Fibroblast of skin of scalp (primary cell): ENCODE data around the gene RAI1.

ENCODE experiments used
- DNase-seq: peaks from one replicate; pipeline ENCODE4 v3.0.0-alpha.2; 2013

RAI1 gene

GRCh38 chr17:17768424-17769088, 87.3 kb downstream of the RAI1 start:
- no peak for DNase-seq

GRCh38 chr17:17769869-17770631, 88.8 kb downstream of the RAI1 start:
- DNase-seq: no peak

- no peak for DNase-seq
Measured at GRCh38 chr17:17770632-17771044, 89.4 kb downstream of the RAI1 start.

DNA sequence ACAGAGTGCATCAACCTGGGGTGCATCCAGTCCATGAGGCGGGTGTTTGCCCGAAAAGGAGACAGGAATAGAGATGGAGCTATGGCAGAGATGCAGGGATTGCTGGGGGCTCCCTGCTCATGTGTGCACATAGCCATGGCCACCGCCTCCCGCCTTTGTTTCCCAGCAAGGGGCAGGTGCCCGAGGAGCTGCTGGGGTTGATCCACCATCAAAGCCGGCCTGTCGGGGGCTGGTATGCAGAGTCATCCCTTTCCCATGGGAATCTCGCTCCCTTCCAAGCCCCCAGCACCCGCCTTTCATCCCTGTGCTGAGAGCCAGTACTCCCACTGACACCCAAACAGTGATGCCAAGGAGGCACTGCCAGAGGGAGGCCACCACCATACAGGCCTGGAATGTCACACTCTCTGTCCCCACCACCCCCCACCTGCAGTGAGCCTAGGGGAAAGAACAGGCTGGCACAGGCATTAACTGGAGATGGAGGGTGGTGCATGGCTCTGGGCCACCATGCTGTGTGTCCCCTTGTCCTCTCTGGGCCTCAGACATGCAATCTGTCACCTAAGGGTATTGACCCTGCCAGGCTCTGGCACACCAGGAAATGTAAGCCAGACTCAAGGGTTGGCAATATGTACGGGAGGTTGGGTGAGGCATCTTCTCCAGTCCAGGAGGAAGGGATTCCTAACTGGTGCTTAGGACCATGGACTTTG, 90.4 kb downstream of the RAI1 start:
- DNase-seq: no peak

DNA sequence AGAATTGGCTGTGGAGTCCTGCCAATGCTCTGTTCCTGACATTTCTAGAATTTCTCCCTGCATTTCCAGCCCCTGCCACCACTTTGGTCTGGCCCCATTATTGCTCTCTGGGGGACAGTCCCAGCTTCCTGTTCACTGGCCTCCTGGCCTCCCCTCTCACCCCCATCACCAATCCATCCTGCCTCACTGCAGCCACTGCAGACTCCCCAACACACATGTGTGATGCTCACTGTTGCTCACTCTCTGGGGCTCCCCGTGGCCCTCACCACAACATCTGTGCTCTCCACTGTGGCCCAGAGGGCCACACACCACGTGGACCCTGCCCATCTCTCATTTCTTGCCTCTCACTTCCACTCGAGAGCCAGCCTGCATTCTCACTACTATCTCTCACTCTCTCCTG, 91.0 kb downstream of the RAI1 start:
- DNase-seq: no peak

DNA sequence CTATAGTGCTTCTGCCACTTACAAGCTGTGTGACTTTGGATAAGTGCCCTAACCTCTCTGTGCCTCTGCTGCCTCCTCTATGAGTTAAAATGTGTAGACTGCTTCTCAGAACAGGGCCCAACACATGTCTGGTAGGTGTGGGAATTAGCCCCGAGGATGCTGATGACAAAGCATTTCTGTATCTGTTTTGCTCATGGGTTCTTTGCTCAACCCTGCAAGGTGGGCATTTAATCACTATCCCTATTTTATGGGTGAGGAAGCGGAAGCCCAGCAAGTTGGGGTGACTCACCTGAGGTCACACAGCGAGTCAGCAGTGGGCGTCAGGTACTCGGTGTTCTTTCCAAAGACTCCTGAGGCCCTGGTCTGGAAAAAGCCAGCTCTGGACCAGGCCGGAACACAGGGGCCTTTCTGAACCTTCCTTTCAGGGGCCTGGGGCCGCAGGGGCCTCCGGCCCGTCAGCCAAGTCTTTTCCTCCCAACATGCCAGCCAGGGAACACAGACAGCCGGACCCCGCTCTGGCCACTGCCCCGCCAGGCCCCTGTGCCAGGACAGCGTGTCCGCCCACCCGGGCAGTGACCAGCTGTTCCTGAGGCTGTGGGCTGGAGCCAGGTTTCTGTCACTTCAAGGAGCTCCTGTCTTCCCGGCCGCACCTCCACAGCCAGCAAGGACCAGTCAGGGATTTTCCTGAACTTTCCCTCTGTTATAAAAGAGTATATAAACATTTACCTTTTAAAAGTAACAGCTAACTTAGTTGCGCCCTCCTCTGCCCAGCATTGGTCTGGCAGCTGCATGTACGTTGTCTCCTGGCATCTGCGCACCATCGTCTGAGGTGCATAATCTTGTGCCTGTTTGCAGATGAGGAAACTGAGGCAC, 93.0 kb downstream of the RAI1 start:
- no peak for DNase-seq

DNA sequence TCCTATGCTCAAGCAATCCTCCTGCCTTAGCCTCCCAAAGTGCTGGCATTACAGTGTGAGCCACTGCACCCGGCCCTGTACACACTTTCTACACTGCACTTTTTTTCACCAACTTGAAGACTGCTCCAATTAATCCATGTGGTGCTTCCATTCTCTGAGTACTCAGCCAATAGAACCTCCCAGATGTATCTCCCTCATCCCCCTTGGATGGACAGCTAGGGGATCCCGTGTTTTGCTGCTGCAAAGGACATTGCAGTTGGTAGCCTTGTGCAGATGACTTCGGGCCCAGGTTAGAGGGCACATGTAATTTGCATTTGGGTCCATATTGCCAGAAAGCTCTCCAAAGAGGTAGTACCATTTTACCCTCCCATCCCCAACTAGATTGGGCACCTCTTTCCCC, 95.6 kb downstream of the RAI1 start:
- no peak for DNase-seq

- peak; percentile 63 for DNase-seq
Measured at GRCh38 chr17:17778308-17779014, 97.2 kb downstream of the RAI1 start.

DNA sequence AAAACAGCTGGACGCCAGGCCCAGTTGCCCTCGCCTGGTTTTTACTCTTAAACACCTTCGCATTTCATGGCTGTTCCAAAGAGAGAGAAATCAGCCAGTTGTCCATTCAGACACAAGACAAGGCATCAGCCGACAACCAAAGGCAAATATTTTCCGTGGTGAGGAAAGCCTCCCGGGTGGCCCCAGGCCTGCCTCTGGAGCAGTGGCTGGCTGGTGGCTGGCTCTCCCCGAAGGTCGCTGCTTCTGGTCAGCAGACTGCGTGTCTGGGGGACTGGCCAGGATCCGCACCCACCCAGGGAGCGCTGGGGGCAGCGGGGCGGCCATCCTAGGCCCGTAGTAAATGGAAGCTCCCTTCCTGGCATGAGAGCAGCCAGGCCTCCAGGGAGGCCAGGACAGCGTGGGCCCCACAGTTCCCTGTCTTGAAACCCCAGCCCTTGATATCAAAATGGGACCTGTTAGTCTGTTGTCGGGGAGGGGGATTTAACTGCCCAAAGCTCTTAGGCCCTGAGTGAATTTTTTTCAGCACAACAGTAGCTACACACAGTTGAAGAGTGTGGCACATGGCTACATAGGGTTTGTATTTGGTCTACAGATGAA, 97.9 kb downstream of the RAI1 start:
- DNase-seq: no peak

DNA sequence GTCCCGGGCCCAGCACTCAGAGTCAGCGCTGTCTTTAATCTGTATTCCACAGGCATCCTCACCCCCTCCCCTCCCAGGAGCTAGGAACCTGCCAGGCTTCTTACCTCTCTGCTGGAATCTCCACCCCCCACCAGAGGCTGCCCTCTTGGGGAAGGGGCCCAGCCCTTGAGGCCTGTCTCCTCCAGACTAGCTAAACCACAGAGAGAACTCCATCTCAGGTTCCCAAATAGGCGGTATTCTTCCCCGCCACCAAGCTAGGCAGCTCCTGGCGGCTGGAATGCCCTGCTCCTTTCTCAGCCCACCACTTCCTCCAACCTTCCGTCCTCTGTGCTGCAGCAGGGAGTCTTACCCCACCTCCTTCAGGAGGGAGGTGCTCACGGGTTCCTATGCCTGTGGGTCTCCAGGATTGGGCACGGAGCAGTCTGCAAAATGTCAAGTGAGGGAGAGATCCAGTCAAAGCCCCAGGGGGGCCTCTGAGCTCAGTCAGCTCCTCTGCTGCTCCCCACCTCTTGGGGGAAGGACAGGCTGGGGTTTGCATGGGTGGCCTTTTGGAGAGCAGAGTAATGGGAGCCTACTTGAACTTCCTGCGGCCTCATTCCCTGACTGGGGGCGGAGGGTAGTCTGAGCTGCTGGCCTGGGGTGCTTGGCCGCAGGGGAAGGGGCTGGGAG, 99.8 kb downstream of the RAI1 start:
- peak; percentile 73 for DNase-seq

DNA sequence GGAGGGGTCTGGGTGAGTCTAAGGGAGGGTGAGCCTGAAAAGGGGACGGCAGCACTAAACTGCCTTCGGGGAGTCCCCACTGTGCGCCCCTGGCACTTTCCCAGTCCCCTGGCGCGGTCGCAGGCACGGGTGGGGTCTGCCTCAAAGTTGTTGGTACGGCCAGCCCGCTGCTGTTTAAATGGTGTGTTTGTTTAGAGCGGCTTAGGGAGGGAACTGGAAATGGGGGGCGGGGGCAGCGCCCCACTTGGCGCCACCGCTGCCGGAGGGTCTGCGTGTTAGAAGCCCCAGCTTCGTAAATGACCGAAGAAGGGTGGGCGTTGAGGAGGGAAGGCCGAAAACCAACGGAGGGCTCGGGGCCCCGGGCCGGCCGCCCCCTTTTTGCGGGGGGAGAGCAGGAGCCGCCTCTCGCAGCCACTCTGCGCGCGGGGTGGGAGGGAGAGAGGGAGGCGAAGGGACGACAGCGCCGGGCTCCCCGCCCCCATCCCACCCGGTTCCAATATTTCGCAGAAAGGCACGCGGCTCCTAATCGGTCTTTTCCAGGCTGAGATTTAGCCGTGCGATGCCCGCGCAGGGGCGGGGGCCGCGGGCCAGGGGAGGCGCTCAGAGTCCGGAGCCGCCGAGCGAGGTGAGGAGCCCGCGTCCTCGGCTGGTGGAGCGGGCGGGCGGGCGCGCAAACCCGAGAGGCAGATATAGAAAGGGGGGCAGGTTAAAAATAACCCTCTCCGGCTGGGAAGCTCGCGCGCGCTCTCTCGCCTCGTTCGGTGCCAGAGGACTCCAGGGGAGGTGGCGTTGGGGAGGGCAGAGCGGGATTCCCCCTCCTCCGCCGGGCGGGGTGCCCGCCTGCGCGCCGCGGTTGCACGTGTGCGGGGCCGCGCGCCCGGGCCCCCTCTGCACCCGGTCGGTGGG, 100.6 kb downstream of the RAI1 start:
- peak; percentile 52 for DNase-seq

GRCh38 chr17:17782523-17783115, 101.4 kb downstream of the RAI1 start:
- DNase-seq: no peak

DNA sequence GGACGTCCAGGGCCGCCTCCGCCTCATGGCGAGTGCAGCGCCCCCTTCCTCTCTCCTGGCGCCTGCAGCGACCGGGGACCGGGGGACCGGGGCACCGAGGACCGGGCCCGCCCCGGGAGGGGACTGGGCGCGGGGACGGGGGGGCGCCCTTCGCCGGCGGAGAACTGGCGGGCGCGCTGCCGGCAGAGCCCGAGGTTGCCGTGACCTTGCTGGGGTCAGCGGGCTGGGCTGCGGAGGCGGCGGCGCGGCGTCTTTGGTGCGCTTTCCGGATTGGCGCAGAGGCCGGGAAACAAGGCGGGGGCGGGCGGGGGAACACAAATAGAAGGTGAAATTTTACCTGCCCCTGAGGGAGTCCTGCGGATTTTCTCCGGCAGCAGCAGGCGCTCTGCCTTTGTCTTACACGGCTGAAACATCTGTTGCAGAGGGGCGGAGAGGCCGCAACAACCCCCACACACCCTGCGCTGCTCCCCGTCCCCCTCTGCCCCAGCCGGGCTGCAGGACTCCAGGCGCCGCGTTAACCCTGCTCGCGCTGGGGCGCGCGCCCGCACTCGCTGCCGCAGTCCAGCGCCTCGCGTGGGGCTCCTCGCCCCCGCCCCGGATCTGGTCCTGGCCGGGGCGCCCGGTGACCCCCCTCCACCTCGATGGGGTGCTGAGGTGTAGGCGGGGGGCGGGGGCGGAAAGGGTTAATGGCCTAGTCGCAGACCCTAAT, 102.0 kb downstream of the RAI1 start:
- DNase-seq: no peak

DNA sequence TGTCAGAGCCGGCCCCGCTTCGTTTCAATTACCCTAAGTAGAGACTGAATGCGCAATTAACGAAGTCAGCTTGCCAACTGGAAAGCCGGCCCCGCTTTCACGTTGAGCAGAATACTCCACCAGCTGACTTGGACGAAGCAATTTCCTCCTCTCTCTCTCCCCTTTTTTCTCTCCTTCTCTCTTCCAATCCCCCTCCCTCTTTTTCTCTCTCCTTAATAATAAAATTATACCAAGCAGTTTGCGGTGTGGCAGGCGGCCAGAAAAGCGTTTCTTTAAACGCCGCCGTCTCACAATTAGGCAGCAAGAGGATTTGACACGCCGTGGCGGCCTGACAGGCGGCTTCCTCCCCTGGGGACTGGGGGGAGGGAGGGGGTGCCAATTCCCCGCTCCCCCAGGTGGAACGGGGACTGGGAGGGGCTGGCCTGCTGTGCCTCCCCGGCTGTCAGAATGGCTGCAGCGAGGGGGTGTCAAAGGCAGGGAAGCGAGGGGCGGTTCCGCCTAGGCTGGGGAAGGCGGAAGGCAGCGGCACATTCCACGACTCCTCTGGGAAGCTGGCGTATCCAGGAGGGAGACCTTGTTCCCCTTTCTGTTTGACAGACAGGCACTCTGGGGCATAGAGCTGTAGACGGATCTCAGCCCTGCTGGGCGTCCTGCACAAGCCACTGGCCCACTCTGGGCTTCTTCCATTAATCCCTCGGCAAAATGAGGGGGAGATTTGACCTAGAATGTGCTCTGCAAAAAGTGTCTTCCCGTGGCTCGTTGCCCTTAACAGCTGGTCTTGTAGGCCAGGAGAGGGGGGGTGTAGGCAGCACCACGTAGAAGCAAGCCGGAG, 102.8 kb downstream of the RAI1 start:
- peak; percentile 71 for DNase-seq

DNA sequence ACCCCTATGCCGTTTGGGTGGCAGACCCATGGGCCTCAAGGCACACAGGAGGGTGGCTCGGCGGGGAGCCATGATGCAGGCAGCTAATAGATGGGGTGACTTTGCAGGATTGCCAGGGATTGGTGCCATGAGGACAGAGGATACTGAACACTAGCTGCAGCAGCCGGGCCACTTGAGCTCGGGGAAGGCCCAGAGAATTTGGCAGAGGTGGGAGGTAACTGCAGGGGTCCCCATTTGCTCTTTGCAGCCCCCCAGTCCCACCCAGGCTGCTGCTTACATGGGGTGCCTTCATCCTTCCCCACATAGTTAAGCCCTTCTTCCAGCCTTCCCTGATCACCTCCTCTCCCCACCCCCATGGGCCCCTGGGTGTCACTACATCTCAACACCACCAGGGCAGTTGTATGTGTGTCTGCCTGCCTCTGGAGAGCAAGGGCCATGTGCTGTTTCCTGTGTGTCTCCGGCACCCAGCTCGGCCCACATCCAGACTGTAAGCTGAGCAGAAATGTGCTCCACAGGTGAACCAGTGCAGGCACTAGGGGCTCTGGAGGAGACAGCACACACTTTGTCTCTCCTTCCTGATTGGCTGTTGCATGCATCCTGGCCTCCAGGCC, 103.5 kb downstream of the RAI1 start:
- no peak for DNase-seq

- no peak for DNase-seq
Measured at GRCh38 chr17:17785407-17785806, 104.1 kb downstream of the RAI1 start.

- no peak for DNase-seq
Measured at GRCh38 chr17:17786998-17787397, 105.7 kb downstream of the RAI1 start.
